Mesenchymal stem cell (in vitro differentiated cells and primary cell): ENCODE results near the gene ABCC9.

ENCODE experiments used
- DNase-seq: peaks from one replicate; pipeline ENCODE4 v3.0.0-alpha.2; 2013
- H2AFZ ChIP-seq: one replicate; pipeline ENCODE4 v1.6.1; 2013; ENCODE audit warnings: low read depth, mild to moderate bottlenecking, control low read depth, inconsistent platforms, low read length, moderate library complexity
- H2AK5ac ChIP-seq: 2 replicates; pipeline ENCODE4 v1.6.1; 2013; ENCODE audit warnings: low read length, moderate library complexity, mild to moderate bottlenecking, inconsistent platforms; ENCODE audit not compliant: severe bottlenecking
- H2BK120ac ChIP-seq: one replicate; pipeline ENCODE4 v1.6.1; 2013; ENCODE audit warnings: low read depth, mild to moderate bottlenecking, inconsistent platforms, low read length, moderate library complexity
- H2BK12ac ChIP-seq, 2 experiments: one replicate each; pipeline ENCODE4 v1.6.1; 2013; ENCODE audit warnings: inconsistent platforms in 2 of 2, low read length in 2 of 2, mild to moderate bottlenecking in 2 of 2, moderate library complexity in 2 of 2, control low read depth in 1 of 2
- H2BK15ac ChIP-seq: one replicate; pipeline ENCODE4 v1.6.1; 2013; ENCODE audit warnings: mild to moderate bottlenecking, low read depth, inconsistent platforms; ENCODE audit not compliant: poor library complexity, severe bottlenecking
- H2BK5ac ChIP-seq: 2 replicates; pipeline ENCODE4 v1.6.1; 2013; ENCODE audit warnings: low read depth, mild to moderate bottlenecking, low read length, control low read depth, inconsistent platforms; ENCODE audit not compliant: poor library complexity, severe bottlenecking
- H3K14ac ChIP-seq, 2 experiments: one replicate each; pipeline ENCODE4 v1.6.1; 2013; ENCODE audit warnings: inconsistent platforms in 2 of 2, low read length in 2 of 2, control low read depth in 1 of 2, mild to moderate bottlenecking in 1 of 2, moderate library complexity in 1 of 2
- H3K18ac ChIP-seq, 2 experiments: one replicate each; pipeline ENCODE4 v1.6.1; 2013; ENCODE audit warnings: inconsistent platforms in 2 of 2, low read length in 2 of 2, control low read depth in 1 of 2, low read depth in 1 of 2, mild to moderate bottlenecking in 1 of 2
- H3K23ac ChIP-seq, 2 experiments: one replicate each; pipeline ENCODE4 v1.6.1; 2013; ENCODE audit warnings: inconsistent platforms in 2 of 2, low read length in 2 of 2, mild to moderate bottlenecking in 2 of 2, moderate library complexity in 2 of 2, control low read depth in 1 of 2
- H3K27ac ChIP-seq: 2 replicates; pipeline ENCODE4 v1.5.1; 2013; ENCODE audit warnings: mild to moderate bottlenecking, moderate library complexity, low read length, control low read depth, inconsistent platforms; ENCODE audit not compliant: poor library complexity, severe bottlenecking
- H3K27me3 ChIP-seq, 2 experiments: 2 replicates each; pipeline versions ENCODE4 v1.6.1 to v1.7.0; 2013; ENCODE audit warnings: low read length in 2 of 2, mild to moderate bottlenecking in 2 of 2, moderate library complexity in 2 of 2, control low read depth in 1 of 2, inconsistent platforms in 1 of 2; ENCODE audit not compliant: control insufficient read depth in 1 of 2, insufficient read depth in 1 of 2
- H3K36me3 ChIP-seq, 2 experiments: 2 replicates each; pipeline versions ENCODE4 v1.6.1 to v1.7.0; 2013; ENCODE audit warnings: low read length in 2 of 2, control low read depth in 1 of 2, inconsistent platforms in 1 of 2, low read depth in 1 of 2, mild to moderate bottlenecking in 1 of 2; ENCODE audit not compliant: insufficient read depth in 2 of 2, control insufficient read depth in 1 of 2
- H3K4ac ChIP-seq, 2 experiments: one replicate each; pipeline ENCODE4 v1.6.1; 2013; ENCODE audit warnings: inconsistent platforms in 2 of 2, low read length in 2 of 2, mild to moderate bottlenecking in 2 of 2, moderate library complexity in 2 of 2, control low read depth in 1 of 2, low read depth in 1 of 2
- H3K4me1 ChIP-seq: 2 replicates; pipeline ENCODE4 v1.6.1; 2013; ENCODE audit warnings: low read depth, low read length, control low read depth; ENCODE audit not compliant: control insufficient read depth, insufficient read depth
- H3K4me2 ChIP-seq: 2 replicates; pipeline ENCODE4 v1.6.1; 2013; ENCODE audit warnings: low read length, mild to moderate bottlenecking, inconsistent platforms; ENCODE audit not compliant: poor library complexity, severe bottlenecking
- H3K4me3 ChIP-seq, 2 experiments: 2 replicates each; pipeline versions ENCODE4 v1.5.1 to v1.7.0; 2013; ENCODE audit warnings: low read length in 2 of 2, mild to moderate bottlenecking in 2 of 2, control low read depth in 1 of 2, low read depth in 1 of 2; ENCODE audit not compliant: insufficient read depth in 1 of 2
- H3K79me1 ChIP-seq: replicated peaks from 2 replicates; pipeline ENCODE4 v1.6.1; 2013; ENCODE audit warnings: mild to moderate bottlenecking, control low read depth, low read length, inconsistent platforms; ENCODE audit not compliant: poor library complexity, severe bottlenecking
- H3K9ac ChIP-seq: 2 replicates; pipeline ENCODE4 v1.7.0; 2013; ENCODE audit warnings: mild to moderate bottlenecking, low read length, moderate library complexity
- H3K9me3 ChIP-seq: 2 replicates; pipeline ENCODE4 v1.7.0; 2013; ENCODE audit warnings: mild to moderate bottlenecking, low read length; ENCODE audit not compliant: control insufficient read depth
- H4K8ac ChIP-seq: one replicate; pipeline ENCODE4 v1.6.1; 2013; ENCODE audit warnings: inconsistent platforms, mild to moderate bottlenecking, low read length, moderate library complexity
- H4K91ac ChIP-seq: one replicate; pipeline ENCODE4 v1.6.1; 2013; ENCODE audit warnings: mild to moderate bottlenecking, low read length, inconsistent platforms
- WGBS: methylation state at CpG from one replicate; pipeline ENCODE4 v1.1.7; 2013; ENCODE audit warnings: mixed read lengths; 5-methylcytosine and 5-hydroxymethylcytosine counted together

ABCC9 gene

DNA sequence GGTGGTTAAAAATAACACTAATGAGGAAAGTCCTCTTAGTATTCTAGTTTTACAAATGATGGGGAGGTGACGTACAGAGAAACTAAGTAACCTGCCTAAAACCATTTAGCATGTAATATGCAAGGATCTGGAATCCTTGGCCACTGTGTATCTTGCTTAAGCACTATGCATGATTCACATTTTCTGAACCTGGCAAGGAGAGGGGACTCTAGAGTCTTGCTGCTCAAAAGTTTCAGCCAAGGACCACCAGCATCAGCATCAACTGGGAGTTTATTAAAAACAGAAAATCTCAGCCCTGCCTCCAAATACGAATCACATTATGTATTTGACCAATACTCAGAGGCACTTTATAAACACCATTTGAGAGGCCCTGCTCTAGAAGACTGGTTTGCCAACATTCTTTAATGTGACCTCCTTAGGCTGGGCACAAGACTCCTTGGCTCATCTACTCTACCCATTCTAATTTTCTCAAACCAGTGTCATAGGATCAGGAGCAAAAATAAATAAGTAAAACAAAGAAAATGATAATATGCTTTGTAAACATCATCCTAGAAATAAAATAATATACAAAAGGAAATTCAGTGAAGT is 52.9 kb downstream of the ABCC9 start:
- no peak overlapping the region for H2AK5ac ChIP-seq
- H3K4me3 ChIP-seq, result no peak overlapping the region
- H3K14ac ChIP-seq, result no peak overlapping the region
- no peaks in the 10 kb centered on the region for H3K4me1 ChIP-seq
- no peak overlapping the region for H2AFZ ChIP-seq
- H2BK120ac ChIP-seq, result no peak overlapping the region
- H2BK15ac ChIP-seq, result no peak overlapping the region
- no peak overlapping the region for H3K23ac ChIP-seq
- H3K27ac ChIP-seq, result no peak overlapping the region
- no peak overlapping the region for H4K91ac ChIP-seq
- no peak overlapping the region for H3K4ac ChIP-seq
- H4K8ac ChIP-seq, result no peak overlapping the region
- H2BK12ac ChIP-seq, result no peak overlapping the region
- WGBS, result 84% methylated on average over 2 of the region's 2 CpGs
- H3K9ac ChIP-seq, result no peak overlapping the region
- no peaks in the 10 kb centered on the region for H3K27me3 ChIP-seq
- H2BK5ac ChIP-seq, result no peak overlapping the region
- no peaks in the 10 kb centered on the region for H3K9me3 ChIP-seq
- no peak overlapping the region for H3K18ac ChIP-seq
- H3K36me3 ChIP-seq, result no peaks in the 10 kb centered on the region
- H3K4me2 ChIP-seq, result no peak overlapping the region
- no peak for DNase-seq
- H3K79me1 ChIP-seq, result no peaks in the 10 kb centered on the region

DNA sequence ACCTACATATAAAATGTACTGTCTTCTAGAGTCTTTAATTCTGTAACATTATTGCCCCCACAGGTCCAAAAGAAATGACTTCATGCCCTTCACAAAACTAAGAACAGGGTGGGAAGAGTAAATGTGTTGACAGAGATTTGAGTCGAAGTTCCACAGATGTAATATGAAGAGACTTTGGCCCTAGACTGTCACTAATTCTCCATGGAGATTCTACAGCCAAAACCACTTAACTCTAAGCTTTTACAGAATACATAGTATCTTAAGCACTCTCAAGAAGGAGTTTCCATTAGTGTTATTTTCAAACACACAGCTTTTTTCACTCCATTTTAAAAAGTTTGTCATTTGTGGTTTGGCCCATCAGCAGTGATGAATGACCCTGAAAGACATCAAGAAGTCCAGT is 56.3 kb downstream of the ABCC9 start:
- no CpG with 5 or more reads among the region's 1 CpG for WGBS
- no peak overlapping the region for H3K4me2 ChIP-seq

DNA sequence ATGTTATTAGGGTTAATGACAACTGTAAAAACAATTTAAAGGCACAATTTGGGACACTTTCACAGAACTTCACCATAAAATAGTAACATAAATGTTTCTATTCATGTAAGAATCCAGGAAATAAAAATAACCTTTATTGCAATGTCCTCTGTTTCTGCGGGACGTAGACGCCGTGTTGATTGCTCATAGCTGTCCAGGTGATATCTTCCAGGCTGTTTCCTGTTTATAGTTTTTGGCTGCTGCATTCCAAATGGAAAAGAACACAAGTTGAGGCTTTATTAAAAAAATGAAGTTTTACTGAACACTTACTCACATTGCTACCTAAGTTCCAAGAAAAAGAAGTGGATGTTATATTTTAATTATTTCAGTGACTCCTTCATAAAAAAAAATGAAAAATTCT is 58.6 kb downstream of the ABCC9 start:
- Histone ChIP-seq H3K4me2 (no peak overlapping the region), H3K9me3 (no peaks in the 10 kb centered on the region), H3K36me3 (no peaks in the 10 kb centered on the region), H4K91ac (no peak overlapping the region), H3K4me3 (no peak overlapping the region), H2AFZ (no peak overlapping the region), H3K27me3 (no peaks in the 10 kb centered on the region), H3K4ac (no peak overlapping the region), H4K8ac (no peak overlapping the region), H3K4me1 (no peaks in the 10 kb centered on the region), H2AK5ac (no peak overlapping the region), H3K14ac (no peak overlapping the region), H2BK120ac (no peak overlapping the region), H3K23ac (no peak overlapping the region), H2BK5ac (no peak overlapping the region), H2BK15ac (no peak overlapping the region), H3K9ac (no peak overlapping the region), H3K18ac (no peak overlapping the region), H3K27ac (no peak overlapping the region), H3K79me1 (no peaks in the 10 kb centered on the region), H2BK12ac (no peak overlapping the region)
- 35% methylated on average over 4 of the region's 4 CpGs for WGBS
- no peak for DNase-seq

More for the DNA sequence above, 56.3 kb downstream of the ABCC9 start:
- no peak overlapping the region for H3K14ac ChIP-seq
- H3K4me1 ChIP-seq, result no peaks in the 10 kb centered on the region
- H3K9ac ChIP-seq, result no peak overlapping the region
- H2BK5ac ChIP-seq, result no peak overlapping the region
- DNase-seq, result no peak
- H3K79me1 ChIP-seq, result no peaks in the 10 kb centered on the region
- no peak overlapping the region for H3K18ac ChIP-seq
- no peak overlapping the region for H2AK5ac ChIP-seq
- H4K91ac ChIP-seq, result no peak overlapping the region
- no peaks in the 10 kb centered on the region for H3K27me3 ChIP-seq
- no peaks in the 10 kb centered on the region for H3K36me3 ChIP-seq
- no peak overlapping the region for H2BK120ac ChIP-seq
- no peak overlapping the region for H2AFZ ChIP-seq
- H3K23ac ChIP-seq, result no peak overlapping the region
- no peaks in the 10 kb centered on the region for H3K9me3 ChIP-seq
- H2BK15ac ChIP-seq, result no peak overlapping the region
- no peak overlapping the region for H3K4ac ChIP-seq
- no peak overlapping the region for H3K27ac ChIP-seq
- no peak overlapping the region for H4K8ac ChIP-seq
- H2BK12ac ChIP-seq, result no peak overlapping the region
- H3K4me3 ChIP-seq, result no peak overlapping the region

DNA sequence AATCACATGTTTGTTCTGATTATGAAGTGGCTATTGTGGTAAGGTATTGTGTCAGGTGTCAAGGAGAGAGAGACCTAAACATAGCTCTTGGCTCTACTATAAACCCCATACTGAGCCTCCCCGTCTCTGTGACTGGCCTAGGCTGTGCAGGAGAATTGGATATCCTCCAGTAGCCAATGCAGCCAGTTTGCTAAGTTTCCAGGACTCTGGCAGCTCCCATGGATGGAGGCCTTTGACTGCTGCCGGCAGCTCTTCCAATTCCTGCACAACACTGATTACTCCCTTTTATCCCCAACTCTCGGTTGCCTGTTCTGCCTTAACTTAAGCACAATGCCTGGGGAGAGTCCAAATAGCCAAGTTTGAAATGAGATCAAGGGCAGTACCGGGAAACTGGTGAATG is 59.3 kb downstream of the ABCC9 start:
- Histone ChIP-seq H3K27me3 (no peaks in the 10 kb centered on the region), H3K27ac (no peak overlapping the region)
- WGBS, result 71% methylated on average over 3 of the region's 4 CpGs

More for the DNA sequence above, 59.3 kb downstream of the ABCC9 start:
- H4K8ac ChIP-seq, result no peak overlapping the region
- H3K23ac ChIP-seq, result no peak overlapping the region
- H2AFZ ChIP-seq, result no peak overlapping the region
- H3K4me1 ChIP-seq, result no peaks in the 10 kb centered on the region
- no peaks in the 10 kb centered on the region for H3K36me3 ChIP-seq
- DNase-seq, result no peak
- no peak overlapping the region for H3K9ac ChIP-seq
- no peak overlapping the region for H3K4ac ChIP-seq
- no peak overlapping the region for H2BK5ac ChIP-seq
- H3K79me1 ChIP-seq, result no peaks in the 10 kb centered on the region
- no peak overlapping the region for H3K18ac ChIP-seq
- no peak overlapping the region for H2BK15ac ChIP-seq
- no peak overlapping the region for H2AK5ac ChIP-seq
- no peak overlapping the region for H3K14ac ChIP-seq
- no peak overlapping the region for H3K4me3 ChIP-seq
- no peak overlapping the region for H3K4me2 ChIP-seq
- no peak overlapping the region for H2BK12ac ChIP-seq
- no peak overlapping the region for H4K91ac ChIP-seq
- no peaks in the 10 kb centered on the region for H3K9me3 ChIP-seq
- no peak overlapping the region for H2BK120ac ChIP-seq
